Thoracic aorta (tissue), 2 donors: Measurements from ENCODE around the gene OSER1. TPM values are rescaled to one million over a fixed set of nuclear protein-coding genes. Genes with fewer than 3 reads are reported as not detected.
"Not testable (repeated sequence)": the region's sequence is repeated elsewhere in the genome, so short reads cannot be mapped to it uniquely, and the experiment has no call there.

Experiments used
- ATAC-seq: fragments of 150-250 bp; one replicate; pipeline ENCODE4 v1.8.0; 2017; ENCODE audit warnings: low read depth; ENCODE audit not compliant: insufficient number of reproducible peaks, low FRiP score
- DNase-seq: peaks from one replicate; pipeline ENCODE4 v3.0.0-alpha.2; 2020; ENCODE audit warnings: low spot score
- H3K27ac ChIP-seq, 2 donors: fragments of 200-600 bp; sonication (generic); 1 replicate in 1 of 2; 2 replicates in 1 of 2; pipeline ENCODE4 v1.5.1; 2016; ENCODE audit warnings: mild to moderate bottlenecking in 2 of 2, moderate library complexity in 2 of 2
- H3K27me3 ChIP-seq: fragments of 200-600 bp; sonication (generic); replicated peaks from 2 replicates; pipeline ENCODE4 v1.6.0; 2016; ENCODE audit warnings: mild to moderate bottlenecking; ENCODE audit not compliant: insufficient read depth
- H3K36me3 ChIP-seq: fragments of 200-600 bp; sonication (generic); one replicate; pipeline ENCODE4 v1.5.1; 2016
- H3K4me1 ChIP-seq, 2 donors: fragments of 200-600 bp; sonication (generic); 1 replicate in 1 of 2; 2 replicates in 1 of 2; pipeline versions ENCODE4 v1.5.1 to v1.6.0; 2016; ENCODE audit warnings: low read depth in 2 of 2, mild to moderate bottlenecking in 1 of 2; ENCODE audit not compliant: control insufficient read depth in 1 of 2
- H3K4me3 ChIP-seq: fragments of 200-600 bp; sonication (generic); 2 replicates; pipeline ENCODE4 v1.5.1; 2016; ENCODE audit warnings: mild to moderate bottlenecking
- H3K9me3 ChIP-seq: fragments of 200-600 bp; sonication (generic); 2 replicates; pipeline ENCODE4 v1.5.1; 2016
- CTCF ChIP-seq: fragments of 200-600 bp; sonication (generic); IDR thresholded peaks from one replicate; pipeline ENCODE4 v1.5.1; 2019; ENCODE audit warnings: antibody characterized with exemption
- total RNA-seq, 2 donors: library from RNA; depleted of rRNA; stranded (reverse); fragments of >200 nt; gene quantifications; one replicate each; pipeline versions ENCODE4 v1.1.0 to v1.2.3, GENCODE V29; 2016

The OSER1 gene
- total RNA-seq, 2 donors from 2014 or later: 33.6 to 34.4 TPM

- Histone ChIP-seq H3K27ac (no peak overlapping the region), H3K36me3 (no peaks in the 10 kb centered on the region), H3K4me3 (no peak overlapping the region), H3K4me1 (peaks cover 8 to 14% of the 10 kb centered on the region in 2 donors), H3K9me3 (no peaks in the 10 kb centered on the region), H3K27me3 (no peaks in the 10 kb centered on the region)
- ATAC-seq (no peak), DNase-seq (no peak)
- no peak for TF ChIP-seq CTCF
Measured at GRCh38 chr20:44245977-44246376, 35.4 kb upstream of the OSER1 start.

- no peak for ATAC-seq
Measured at GRCh38 chr20:44241796-44242195, 31.2 kb upstream of the OSER1 start.

GRCh38 chr20:44236840-44237239 lies 26.3 kb upstream of the OSER1 start:
- H3K27me3 ChIP-seq, H3K36me3 ChIP-seq, H3K9me3 ChIP-seq, ATAC-seq, H3K27ac ChIP-seq, DNase-seq, H3K4me3 ChIP-seq, H3K4me1 ChIP-seq: not testable (repeated sequence)

More at GRCh38 chr20:44241796-44242195, 31.2 kb upstream of the OSER1 start:
- TF ChIP-seq CTCF: no peak
- no peak for DNase-seq
- Histone ChIP-seq H3K36me3 (no peaks in the 10 kb centered on the region), H3K4me3 (no peak overlapping the region), H3K27me3 (no peaks in the 10 kb centered on the region), H3K9me3 (no peaks in the 10 kb centered on the region), H3K4me1 (peaks cover 0 to under 1% of the 10 kb centered on the region in 2 donors), H3K27ac (no peak overlapping the region)

GRCh38 chr20:44235702-44236101 lies 25.1 kb upstream of the OSER1 start:
- TF ChIP-seq CTCF: no peak
- ATAC-seq (no peak), DNase-seq (no peak)
- Histone ChIP-seq H3K4me3 (no peak overlapping the region), H3K27ac (no peak overlapping the region), H3K27me3 (no peaks in the 10 kb centered on the region), H3K9me3 (no peaks in the 10 kb centered on the region), H3K4me1 (no peaks in the 10 kb centered on the region), H3K36me3 (no peaks in the 10 kb centered on the region)

GRCh38 chr20:44234566-44235317 lies 24.2 kb upstream of the OSER1 start:
- H3K27me3 ChIP-seq: no peaks in the 10 kb centered on the region
- TF ChIP-seq CTCF: no peak
- no peaks in the 10 kb centered on the region for H3K36me3 ChIP-seq
- ATAC-seq (no peak), DNase-seq (no peak)
- H3K27ac ChIP-seq: no peak overlapping the region
- H3K4me3 ChIP-seq: no peak overlapping the region
- no peaks in the 10 kb centered on the region for H3K4me1 ChIP-seq
- H3K9me3 ChIP-seq: no peaks in the 10 kb centered on the region
